SK-N-SH treated with all-trans-retinoic acid at 6 μM for 48 hours (cell line): ENCODE data around the gene NBEAL1.

Source experiments
- ATAC-seq: fragments of 200-7000 bp; cut with Tn5 transposase; 3 replicates; pipeline ENCODE4 v1.9.1; 2020; ENCODE audit warnings: mild to moderate bottlenecking, moderate library complexity
- ARNTL ChIP-seq: fragments of 450-650 bp; formaldehyde crosslinking; IDR thresholded peaks from 2 replicates; pipeline ENCODE4 v1.5.0; 2020; ENCODE audit warnings: low read depth, mild to moderate bottlenecking, moderate library complexity, borderline replicate concordance
- BACH2 ChIP-seq: fragments of 250-450 bp; sonication (Bioruptor Pico); IDR thresholded peaks from 2 replicates; pipeline ENCODE4 v1.9.0; 2021; ENCODE audit warnings: mild to moderate bottlenecking, borderline replicate concordance
- CSDC2 ChIP-seq: fragments of 250-450 bp; sonication (Bioruptor Pico); IDR thresholded peaks from 2 replicates; pipeline ENCODE4 v1.5.0; 2020; ENCODE audit warnings: mild to moderate bottlenecking, moderate library complexity
- ESRRG ChIP-seq: fragments of 250-450 bp; sonication (Bioruptor Pico); IDR thresholded peaks from 2 replicates; pipeline ENCODE4 v1.6.1; 2021; ENCODE audit warnings: mild to moderate bottlenecking
- GLIS3 ChIP-seq: fragments of 250-450 bp; sonication (Bioruptor Pico); IDR thresholded peaks from 2 replicates; pipeline ENCODE4 v1.5.0; 2020; ENCODE audit warnings: mild to moderate bottlenecking, moderate library complexity
- ISL1 ChIP-seq: fragments of 250-450 bp; sonication (Bioruptor Pico); IDR thresholded peaks from 2 replicates; pipeline ENCODE4 v2.1.2; 2022; ENCODE audit warnings: mild to moderate bottlenecking, moderate library complexity
- OSR1 ChIP-seq: fragments of 250-450 bp; sonication (Bioruptor Pico); IDR thresholded peaks from 2 replicates; pipeline ENCODE4 v1.8.0; 2022; ENCODE audit warnings: moderate library complexity, mild to moderate bottlenecking, inconsistent platforms
- PPARA ChIP-seq: fragments of 250-450 bp; sonication (Bioruptor Pico); IDR thresholded peaks from 2 replicates; pipeline ENCODE4 v1.5.0; 2020; ENCODE audit warnings: mild to moderate bottlenecking, borderline replicate concordance
- RARB ChIP-seq: fragments of 250-450 bp; sonication (Bioruptor Pico); IDR thresholded peaks from 2 replicates; pipeline ENCODE4 v1.8.0; 2021; ENCODE audit warnings: mild to moderate bottlenecking, moderate library complexity
- SNAI2 ChIP-seq: fragments of 250-450 bp; sonication (Bioruptor Pico); IDR thresholded peaks from 2 replicates; pipeline ENCODE4 v1.5.0; 2020; ENCODE audit warnings: mild to moderate bottlenecking, moderate library complexity
- TCF4 ChIP-seq: fragments of 250-450 bp; sonication (Bioruptor Pico); IDR thresholded peaks from 2 replicates; pipeline ENCODE4 v1.8.0; 2021; ENCODE audit warnings: mild to moderate bottlenecking, moderate library complexity, borderline replicate concordance
- TOX ChIP-seq: fragments of 250-450 bp; sonication (Bioruptor Pico); IDR thresholded peaks from 2 replicates; pipeline ENCODE4 v1.8.0; 2021; ENCODE audit warnings: mild to moderate bottlenecking, moderate library complexity, borderline replicate concordance
- ZC3H10 ChIP-seq: fragments of 250-450 bp; sonication (Bioruptor Pico); IDR thresholded peaks from 2 replicates; pipeline ENCODE4 v1.5.1; 2021; ENCODE audit warnings: mild to moderate bottlenecking, moderate library complexity
- ZFP30 ChIP-seq: fragments of 450-650 bp; formaldehyde crosslinking; IDR thresholded peaks from 2 replicates; pipeline ENCODE4 v1.5.0; 2022; ENCODE audit warnings: mild to moderate bottlenecking, moderate library complexity
- ZNF565 ChIP-seq: fragments of 450-650 bp; formaldehyde crosslinking; conservative IDR thresholded peaks from 2 replicates; pipeline ENCODE4 v1.5.0; 2020; ENCODE audit warnings: low read depth, mild to moderate bottlenecking, moderate library complexity
- ZNF70 ChIP-seq: fragments of 450-650 bp; formaldehyde crosslinking; IDR thresholded peaks from 2 replicates; pipeline ENCODE4 v1.5.0; 2020; ENCODE audit warnings: mild to moderate bottlenecking, moderate library complexity
- ZNF8 ChIP-seq: fragments of 450-650 bp; formaldehyde crosslinking; IDR thresholded peaks from 2 replicates; pipeline ENCODE4 v1.5.0; 2020; ENCODE audit warnings: mild to moderate bottlenecking, moderate library complexity
- TF ChIP-seq, protein P1 (sequence below): fragments of 250-450 bp; sonication (Bioruptor Pico); IDR thresholded peaks from 2 replicates; pipeline ENCODE4 v1.5.1; 2020; ENCODE audit warnings: low read depth, mild to moderate bottlenecking, moderate library complexity
- TF ChIP-seq, protein P2 (sequence below): fragments of 250-450 bp; sonication (Bioruptor Pico); IDR thresholded peaks from 2 replicates; pipeline ENCODE4 v1.5.0; 2020; ENCODE audit warnings: mild to moderate bottlenecking, moderate library complexity
- TF ChIP-seq, protein P3 (sequence below): fragments of 250-450 bp; sonication (Bioruptor Pico); IDR thresholded peaks from 2 replicates; pipeline ENCODE4 v1.8.0; 2021; ENCODE audit warnings: low read depth, mild to moderate bottlenecking, moderate library complexity, borderline replicate concordance
- TF ChIP-seq, protein P4 (sequence below): fragments of 250-450 bp; sonication (Bioruptor Pico); IDR thresholded peaks from 2 replicates; pipeline ENCODE4 v1.8.0; 2020; ENCODE audit warnings: mild to moderate bottlenecking, moderate library complexity, borderline replicate concordance

The NBEAL1 gene

DNA sequence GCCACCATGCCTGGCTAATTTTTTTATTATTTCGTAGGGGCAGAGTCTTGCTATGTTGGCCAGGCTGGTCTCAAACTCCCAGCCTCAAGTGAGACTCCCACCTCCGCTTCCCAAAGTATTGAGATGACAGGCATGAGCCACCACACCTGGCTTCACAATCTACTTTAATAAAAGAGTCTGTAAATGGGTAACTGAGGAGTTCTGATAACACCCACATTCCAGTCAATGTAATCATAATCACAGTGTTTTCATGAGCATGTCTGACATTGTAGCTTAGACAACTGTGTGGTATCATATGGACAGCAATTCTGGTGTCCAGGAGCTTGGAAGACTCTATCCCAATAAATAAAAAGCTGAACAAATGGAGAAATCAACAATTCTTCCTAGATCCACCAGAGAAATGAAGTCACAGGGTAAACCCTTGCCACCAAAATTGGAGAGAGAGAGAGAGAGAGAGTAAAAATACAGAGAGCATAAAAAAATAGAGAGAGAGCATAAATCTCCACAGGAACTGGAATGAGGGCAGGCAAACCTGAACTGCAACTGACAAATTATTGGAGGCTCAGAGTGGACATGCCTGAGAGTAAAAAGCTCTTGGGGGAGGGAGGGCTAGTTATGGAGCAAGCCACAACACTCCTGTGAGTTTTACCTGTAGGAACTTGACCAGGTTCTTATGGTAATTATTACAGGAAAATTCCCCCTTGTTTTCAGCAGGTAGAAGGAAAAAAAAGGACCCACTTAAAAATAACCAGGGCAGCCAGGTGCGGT is 12.4 kb upstream of the NBEAL1 start (continued):
- no peak for TF ChIP-seq ESRRG (CRISPR knock-in tag)

DNA sequence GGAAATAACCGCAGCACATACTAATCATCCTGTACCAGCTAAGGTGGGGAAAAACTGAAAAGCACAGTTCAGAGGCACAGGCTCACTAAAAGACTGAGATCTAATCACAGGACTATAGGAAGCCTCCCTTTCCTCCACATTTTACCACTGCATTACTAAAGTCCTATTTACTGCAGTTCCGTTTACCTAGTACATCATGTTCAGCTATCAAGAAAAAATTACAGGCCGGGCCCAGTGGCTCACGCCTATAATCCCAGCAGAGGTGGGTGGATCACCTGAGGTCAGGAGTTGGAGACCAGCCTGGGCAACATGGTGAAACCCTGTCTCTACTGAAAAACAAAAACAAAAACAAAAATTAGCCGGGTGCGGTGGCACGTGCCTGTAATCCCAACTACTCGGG is 11.0 kb upstream of the NBEAL1 start:
- no peak for ATAC-seq
- TF ChIP-seq, protein P1, sequence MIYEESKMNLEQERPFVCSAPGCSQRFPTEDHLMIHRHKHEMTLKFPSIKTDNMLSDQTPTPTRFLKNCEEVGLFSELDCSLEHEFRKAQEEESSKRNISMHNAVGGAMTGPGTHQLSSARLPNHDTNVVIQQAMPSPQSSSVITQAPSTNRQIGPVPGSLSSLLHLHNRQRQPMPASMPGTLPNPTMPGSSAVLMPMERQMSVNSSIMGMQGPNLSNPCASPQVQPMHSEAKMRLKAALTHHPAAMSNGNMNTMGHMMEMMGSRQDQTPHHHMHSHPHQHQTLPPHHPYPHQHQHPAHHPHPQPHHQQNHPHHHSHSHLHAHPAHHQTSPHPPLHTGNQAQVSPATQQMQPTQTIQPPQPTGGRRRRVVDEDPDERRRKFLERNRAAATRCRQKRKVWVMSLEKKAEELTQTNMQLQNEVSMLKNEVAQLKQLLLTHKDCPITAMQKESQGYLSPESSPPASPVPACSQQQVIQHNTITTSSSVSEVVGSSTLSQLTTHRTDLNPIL (CRISPR knock-in tag): no peak
- TF ChIP-seq, protein P2, sequence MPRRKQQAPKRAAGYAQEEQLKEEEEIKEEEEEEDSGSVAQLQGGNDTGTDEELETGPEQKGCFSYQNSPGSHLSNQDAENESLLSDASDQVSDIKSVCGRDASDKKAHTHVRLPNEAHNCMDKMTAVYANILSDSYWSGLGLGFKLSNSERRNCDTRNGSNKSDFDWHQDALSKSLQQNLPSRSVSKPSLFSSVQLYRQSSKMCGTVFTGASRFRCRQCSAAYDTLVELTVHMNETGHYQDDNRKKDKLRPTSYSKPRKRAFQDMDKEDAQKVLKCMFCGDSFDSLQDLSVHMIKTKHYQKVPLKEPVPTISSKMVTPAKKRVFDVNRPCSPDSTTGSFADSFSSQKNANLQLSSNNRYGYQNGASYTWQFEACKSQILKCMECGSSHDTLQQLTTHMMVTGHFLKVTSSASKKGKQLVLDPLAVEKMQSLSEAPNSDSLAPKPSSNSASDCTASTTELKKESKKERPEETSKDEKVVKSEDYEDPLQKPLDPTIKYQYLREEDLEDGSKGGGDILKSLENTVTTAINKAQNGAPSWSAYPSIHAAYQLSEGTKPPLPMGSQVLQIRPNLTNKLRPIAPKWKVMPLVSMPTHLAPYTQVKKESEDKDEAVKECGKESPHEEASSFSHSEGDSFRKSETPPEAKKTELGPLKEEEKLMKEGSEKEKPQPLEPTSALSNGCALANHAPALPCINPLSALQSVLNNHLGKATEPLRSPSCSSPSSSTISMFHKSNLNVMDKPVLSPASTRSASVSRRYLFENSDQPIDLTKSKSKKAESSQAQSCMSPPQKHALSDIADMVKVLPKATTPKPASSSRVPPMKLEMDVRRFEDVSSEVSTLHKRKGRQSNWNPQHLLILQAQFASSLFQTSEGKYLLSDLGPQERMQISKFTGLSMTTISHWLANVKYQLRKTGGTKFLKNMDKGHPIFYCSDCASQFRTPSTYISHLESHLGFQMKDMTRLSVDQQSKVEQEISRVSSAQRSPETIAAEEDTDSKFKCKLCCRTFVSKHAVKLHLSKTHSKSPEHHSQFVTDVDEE (CRISPR knock-in tag): no peak
- TF ChIP-seq ARNTL (CRISPR knock-in tag) (no peak), ZC3H10 (CRISPR knock-in tag) (no peak)
- TF ChIP-seq, protein P3, sequence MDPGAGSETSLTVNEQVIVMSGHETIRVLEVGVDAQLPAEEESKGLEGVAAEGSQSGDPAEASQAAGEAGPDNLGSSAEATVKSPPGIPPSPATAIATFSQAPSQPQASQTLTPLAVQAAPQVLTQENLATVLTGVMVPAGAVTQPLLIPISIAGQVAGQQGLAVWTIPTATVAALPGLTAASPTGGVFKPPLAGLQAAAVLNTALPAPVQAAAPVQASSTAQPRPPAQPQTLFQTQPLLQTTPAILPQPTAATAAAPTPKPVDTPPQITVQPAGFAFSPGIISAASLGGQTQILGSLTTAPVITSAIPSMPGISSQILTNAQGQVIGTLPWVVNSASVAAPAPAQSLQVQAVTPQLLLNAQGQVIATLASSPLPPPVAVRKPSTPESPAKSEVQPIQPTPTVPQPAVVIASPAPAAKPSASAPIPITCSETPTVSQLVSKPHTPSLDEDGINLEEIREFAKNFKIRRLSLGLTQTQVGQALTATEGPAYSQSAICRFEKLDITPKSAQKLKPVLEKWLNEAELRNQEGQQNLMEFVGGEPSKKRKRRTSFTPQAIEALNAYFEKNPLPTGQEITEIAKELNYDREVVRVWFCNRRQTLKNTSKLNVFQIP (CRISPR knock-in tag): no peak
- TF ChIP-seq, all 23 proteins: peak for 0

DNA sequence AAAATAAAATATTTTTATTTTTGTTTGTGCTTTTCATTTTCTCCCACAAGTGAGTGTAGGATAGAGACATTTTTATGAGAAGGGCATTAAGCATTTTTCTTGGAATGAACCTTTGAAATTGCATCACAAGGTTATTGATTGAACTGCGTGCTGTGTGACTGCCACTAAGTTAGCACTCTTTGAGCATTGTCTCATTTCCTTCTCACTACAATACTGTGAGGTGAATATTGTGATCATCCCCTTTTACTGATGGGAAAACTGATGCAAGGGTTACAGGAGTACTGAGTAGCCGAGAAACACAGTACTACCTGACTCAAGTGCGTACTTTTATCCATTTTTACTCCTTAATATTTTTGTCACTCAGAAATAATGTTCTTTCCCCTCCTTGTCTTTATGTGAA is 2.0 kb downstream of the NBEAL1 start:
- no peak for ATAC-seq
- TF ChIP-seq, protein P3 (CRISPR knock-in tag): no peak
- no peak for TF ChIP-seq ZNF565 (CRISPR knock-in tag)
- no peak for TF ChIP-seq ARNTL (CRISPR knock-in tag)
- no peak for TF ChIP-seq ZNF70 (CRISPR knock-in tag)
- no peak for TF ChIP-seq SNAI2
- no peak for TF ChIP-seq ESRRG (CRISPR knock-in tag)
- TF ChIP-seq TCF4 (CRISPR knock-in tag): no peak
- no peak for TF ChIP-seq CSDC2 (CRISPR knock-in tag)
- no peak for TF ChIP-seq ZNF8 (CRISPR knock-in tag)
- TF ChIP-seq, all 23 proteins: peak for 0

DNA sequence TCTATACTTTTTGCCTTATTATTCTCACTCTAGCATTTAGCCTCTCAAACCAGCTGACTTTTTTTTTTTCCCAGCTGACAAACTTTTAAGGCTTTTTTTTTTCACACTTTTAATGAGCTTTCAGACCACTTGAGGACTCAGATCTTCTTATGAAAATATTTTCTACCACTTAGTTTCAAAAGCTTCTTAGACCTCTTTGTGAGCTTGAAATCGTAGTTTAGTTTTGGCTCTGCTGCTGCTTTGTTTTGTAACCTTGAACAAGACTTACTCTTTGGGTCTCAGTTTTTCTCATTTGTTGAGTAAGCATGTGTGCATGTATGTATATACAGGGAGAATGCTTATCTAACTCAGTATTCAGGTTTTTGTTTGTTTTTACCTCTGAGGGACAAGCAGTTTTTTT is 3.5 kb downstream of the NBEAL1 start:
- TF ChIP-seq, protein P2 (CRISPR knock-in tag): no peak
- TF ChIP-seq ZC3H10 (CRISPR knock-in tag) (no peak), TCF4 (CRISPR knock-in tag) (no peak), OSR1 (CRISPR knock-in tag) (no peak), TOX (CRISPR knock-in tag) (no peak), ZNF8 (CRISPR knock-in tag) (no peak), ISL1 (CRISPR knock-in tag) (no peak), CSDC2 (CRISPR knock-in tag) (no peak), PPARA (CRISPR knock-in tag) (no peak), RARB (no peak), GLIS3 (no peak), BACH2 (no peak), ZNF565 (CRISPR knock-in tag) (no peak), ESRRG (CRISPR knock-in tag) (no peak), ZFP30 (CRISPR knock-in tag) (no peak)
- TF ChIP-seq, protein P4, sequence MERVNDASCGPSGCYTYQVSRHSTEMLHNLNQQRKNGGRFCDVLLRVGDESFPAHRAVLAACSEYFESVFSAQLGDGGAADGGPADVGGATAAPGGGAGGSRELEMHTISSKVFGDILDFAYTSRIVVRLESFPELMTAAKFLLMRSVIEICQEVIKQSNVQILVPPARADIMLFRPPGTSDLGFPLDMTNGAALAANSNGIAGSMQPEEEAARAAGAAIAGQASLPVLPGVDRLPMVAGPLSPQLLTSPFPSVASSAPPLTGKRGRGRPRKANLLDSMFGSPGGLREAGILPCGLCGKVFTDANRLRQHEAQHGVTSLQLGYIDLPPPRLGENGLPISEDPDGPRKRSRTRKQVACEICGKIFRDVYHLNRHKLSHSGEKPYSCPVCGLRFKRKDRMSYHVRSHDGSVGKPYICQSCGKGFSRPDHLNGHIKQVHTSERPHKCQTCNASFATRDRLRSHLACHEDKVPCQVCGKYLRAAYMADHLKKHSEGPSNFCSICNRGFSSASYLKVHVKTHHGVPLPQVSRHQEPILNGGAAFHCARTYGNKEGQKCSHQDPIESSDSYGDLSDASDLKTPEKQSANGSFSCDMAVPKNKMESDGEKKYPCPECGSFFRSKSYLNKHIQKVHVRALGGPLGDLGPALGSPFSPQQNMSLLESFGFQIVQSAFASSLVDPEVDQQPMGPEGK (CRISPR knock-in tag): no peak
- no peak for ATAC-seq
